H1 (cell line): ENCODE data around the gene PITPNB. TPM values are rescaled to one million over a fixed set of nuclear protein-coding genes. Genes with fewer than 3 reads are reported as not detected.

ENCODE experiments used
- ATF3 ChIP-seq: IDR thresholded peaks from 2 replicates; pipeline ENCODE4 v1.6.1; 2011; ENCODE audit warnings: low read depth, mild to moderate bottlenecking, low read length; ENCODE audit not compliant: insufficient read depth
- BCL11A ChIP-seq, 2 experiments: IDR thresholded peaks; one replicate each; pipeline ENCODE4 v1.6.1; 2011; ENCODE audit warnings: low read depth in 2 of 2, low read length in 2 of 2, mild to moderate bottlenecking in 2 of 2
- CHD2 ChIP-seq: IDR thresholded peaks from 2 replicates; pipeline ENCODE4 v1.6.1; 2012; ENCODE audit warnings: low read length, improper control_type of control experiment
- JUND ChIP-seq: IDR thresholded peaks from 2 replicates; pipeline ENCODE4 v1.6.1; 2011; ENCODE audit warnings: mild to moderate bottlenecking, improper control_type of control experiment, low read length
- RXRA ChIP-seq: IDR thresholded peaks from 2 replicates; pipeline ENCODE4 v1.6.1; 2011; ENCODE audit warnings: low read depth, mild to moderate bottlenecking, low read length, moderate library complexity; ENCODE audit not compliant: insufficient read depth
- SIRT6 ChIP-seq: IDR thresholded peaks from one replicate; pipeline ENCODE4 v1.7.1; 2012; ENCODE audit warnings: low read length, inconsistent platforms
- SP1 ChIP-seq: IDR thresholded peaks from 2 replicates; pipeline ENCODE4 v1.6.1; 2011; ENCODE audit warnings: low read depth, low read length
- SRF ChIP-seq: IDR thresholded peaks from 2 replicates; pipeline ENCODE4 v1.6.1; 2011; ENCODE audit warnings: mild to moderate bottlenecking, low read depth, low read length, moderate library complexity
- polyA plus RNA-seq, 7 experiments: library from polyadenylated mRNA; depleted of rRNA in 3 of 7; stranded (reverse) in 5 of 7; unstranded in 2 of 7; fragments of >200 nt in 5 of 7; fragments of 200-250 nt in 2 of 7; gene quantifications; 1 replicate in 5 of 7; 2 replicates in 1 of 7; 4 replicates in 1 of 7; pipeline versions ENCODE4 v1.2.1 to v1.2.3, GENCODE V29; 2011 to 2013; ENCODE audit warnings: missing spikeins in 2 of 7, mixed read lengths in 2 of 7
- total RNA-seq: library from RNA; stranded (reverse); fragmentation: NEBNext Ultra II Directional; extraction: Animal tissue kit (Norgen Biotek cat#: 25700); gene quantifications from 2 replicates; pipeline ENCODE4 v1.2.1, GENCODE V29; 2021
- TF ChIP-seq, protein P1 (sequence below): IDR thresholded peaks from 2 replicates; pipeline ENCODE4 v1.6.1; 2011; ENCODE audit warnings: low read length, improper control_type of control experiment
- TF ChIP-seq, protein P2 (sequence below): IDR thresholded peaks from 2 replicates; pipeline ENCODE4 v1.6.1; 2012; ENCODE audit warnings: inconsistent platforms
- TF ChIP-seq, protein P3 (sequence below): IDR thresholded peaks from 2 replicates; pipeline ENCODE4 v1.6.1; 2012; ENCODE audit warnings: inconsistent platforms

PITPNB gene
- total and polyA plus RNA-seq, 2 of the 8 experiments (the other 6 are each of a cell fraction or from before 2014, with no cell fraction given): 24.6 to 89.3 TPM

GRCh38 chr22:27911330-27911729, 7.7 kb downstream of the PITPNB start (continued):
- no peak for TF ChIP-seq SRF
- no peak for TF ChIP-seq BCL11A (IDR thresholded peaks at IDR 0.05; ENCODE audit: low read depth in 2 of 2, low read length in 2 of 2)
- no peak for TF ChIP-seq JUND
- TF ChIP-seq ATF3: no peak
- no peak for TF ChIP-seq RXRA
- TF ChIP-seq, protein P1, sequence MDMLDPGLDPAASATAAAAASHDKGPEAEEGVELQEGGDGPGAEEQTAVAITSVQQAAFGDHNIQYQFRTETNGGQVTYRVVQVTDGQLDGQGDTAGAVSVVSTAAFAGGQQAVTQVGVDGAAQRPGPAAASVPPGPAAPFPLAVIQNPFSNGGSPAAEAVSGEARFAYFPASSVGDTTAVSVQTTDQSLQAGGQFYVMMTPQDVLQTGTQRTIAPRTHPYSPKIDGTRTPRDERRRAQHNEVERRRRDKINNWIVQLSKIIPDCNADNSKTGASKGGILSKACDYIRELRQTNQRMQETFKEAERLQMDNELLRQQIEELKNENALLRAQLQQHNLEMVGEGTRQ: no peak
- TF ChIP-seq, protein P2, sequence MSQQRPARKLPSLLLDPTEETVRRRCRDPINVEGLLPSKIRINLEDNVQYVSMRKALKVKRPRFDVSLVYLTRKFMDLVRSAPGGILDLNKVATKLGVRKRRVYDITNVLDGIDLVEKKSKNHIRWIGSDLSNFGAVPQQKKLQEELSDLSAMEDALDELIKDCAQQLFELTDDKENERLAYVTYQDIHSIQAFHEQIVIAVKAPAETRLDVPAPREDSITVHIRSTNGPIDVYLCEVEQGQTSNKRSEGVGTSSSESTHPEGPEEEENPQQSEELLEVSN: no peak
- no peak for TF ChIP-seq SIRT6
- no peak for TF ChIP-seq SP1
- TF ChIP-seq CHD2: no peak
- TF ChIP-seq, protein P3, sequence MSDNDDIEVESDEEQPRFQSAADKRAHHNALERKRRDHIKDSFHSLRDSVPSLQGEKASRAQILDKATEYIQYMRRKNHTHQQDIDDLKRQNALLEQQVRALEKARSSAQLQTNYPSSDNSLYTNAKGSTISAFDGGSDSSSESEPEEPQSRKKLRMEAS: no peak
- TF ChIP-seq, all 59 proteins: peak for 0
